GM12864 (cell line): ENCODE results near the gene METTL8.
A peak's percentile ranks its signal among the peaks of the same experiment; 100 is the strongest.

Experiments
- DNase-seq: peaks from one replicate; pipeline ENCODE4 v3.0.0-alpha.2; 2011; ENCODE audit warnings: low read depth
- H3K4me3 ChIP-seq: 2 replicates; pipeline ENCODE4 v1.5.1; 2011; ENCODE audit warnings: mild to moderate bottlenecking, low read depth, low read length, control low read depth
- CTCF ChIP-seq: IDR thresholded peaks from 2 replicates; pipeline ENCODE4 v1.5.1; 2011; ENCODE audit warnings: low read depth, mild to moderate bottlenecking, moderate library complexity, low read length, control low read depth, inconsistent platforms; ENCODE audit errors: missing control alignments

The METTL8 gene

DNA sequence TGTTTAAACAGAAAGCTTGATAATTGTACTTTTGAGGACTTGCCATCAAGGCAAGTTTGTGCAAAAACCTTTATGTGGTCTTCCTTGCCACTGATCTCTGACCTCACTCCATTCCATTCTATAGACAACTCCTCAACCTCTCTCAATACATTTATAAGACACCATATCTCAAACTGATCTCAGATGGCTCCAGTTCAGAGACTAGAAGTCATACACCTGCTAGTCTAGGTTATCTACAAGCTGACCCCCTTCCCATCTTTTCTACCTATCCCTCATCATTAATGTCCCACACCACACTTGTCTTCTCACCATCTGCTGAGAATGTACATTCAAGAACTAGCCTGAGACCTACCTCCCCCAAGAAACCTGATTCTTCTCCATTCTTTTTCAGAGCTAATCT, 113.1 kb downstream of the METTL8 start:
- H3K4me3 ChIP-seq: peak overlapping the region; percentile 23; the same call in 1 of the 2 replicates

DNA sequence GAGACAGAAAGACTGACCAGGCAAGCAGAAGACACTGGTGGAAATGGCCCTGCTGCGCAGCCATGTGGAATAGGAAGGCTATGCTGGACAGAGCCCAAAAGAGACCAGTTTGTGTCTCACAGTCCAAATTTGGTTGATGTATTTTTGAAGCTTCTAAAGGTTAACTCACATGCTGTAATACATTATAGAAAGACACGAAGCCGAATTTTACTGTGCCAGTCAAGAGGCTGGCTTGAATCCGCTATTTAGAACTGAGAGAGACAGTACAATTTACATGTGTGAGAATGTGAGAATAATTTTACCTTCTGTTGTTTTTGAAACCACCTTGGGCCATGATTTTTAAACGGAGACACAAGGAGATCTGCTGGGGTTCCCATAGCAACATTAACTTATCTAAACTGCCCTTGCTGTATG, 113.6 kb downstream of the METTL8 start:
- TF ChIP-seq CTCF: no peak
- peak overlapping the region; percentile 14; the same call in 1 of the 2 replicates for H3K4me3 ChIP-seq
- peak; percentile 77 for DNase-seq

More for the DNA sequence above, 113.1 kb downstream of the METTL8 start:
- DNase-seq: no peak
- no peak for TF ChIP-seq CTCF

- no peak for TF ChIP-seq CTCF
- DNase-seq: peak; percentile 93
- no peak overlapping the region; the same call in 1 of the 2 replicates for H3K4me3 ChIP-seq
Measured at GRCh38 chr2:171319164-171319810, 114.5 kb downstream of the METTL8 start.

DNA sequence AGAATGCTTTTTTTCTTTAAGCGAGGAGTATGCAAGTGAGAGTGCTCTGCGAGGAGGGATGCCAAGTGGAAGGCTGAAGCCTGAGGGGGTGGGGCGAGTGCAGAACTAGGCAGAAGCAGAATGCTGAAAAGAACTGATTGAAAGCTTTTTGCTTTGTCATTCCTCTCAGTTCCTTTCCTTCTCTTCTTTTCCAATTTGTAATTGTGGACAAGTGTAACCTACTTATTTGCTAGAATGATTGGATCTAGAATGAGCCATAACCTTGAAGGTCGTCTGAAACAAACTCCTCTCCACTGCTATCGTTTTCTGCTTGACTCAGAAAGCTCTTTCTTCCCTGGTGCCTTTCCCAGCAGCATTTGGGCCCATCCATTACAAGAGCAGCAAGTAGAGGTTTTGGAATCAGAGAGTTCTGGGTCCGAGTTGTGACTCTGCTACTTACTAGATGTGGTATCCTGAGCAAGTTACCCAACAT, 115.3 kb downstream of the METTL8 start:
- DNase-seq: no peak
- TF ChIP-seq CTCF: no peak
- peak overlapping the region; percentile 37 for H3K4me3 ChIP-seq

GRCh38 chr2:171317492-171318125, 116.2 kb downstream of the METTL8 start:
- TF ChIP-seq CTCF: no peak
- no peak overlapping the region for H3K4me3 ChIP-seq
- peak; percentile 74 for DNase-seq

DNA sequence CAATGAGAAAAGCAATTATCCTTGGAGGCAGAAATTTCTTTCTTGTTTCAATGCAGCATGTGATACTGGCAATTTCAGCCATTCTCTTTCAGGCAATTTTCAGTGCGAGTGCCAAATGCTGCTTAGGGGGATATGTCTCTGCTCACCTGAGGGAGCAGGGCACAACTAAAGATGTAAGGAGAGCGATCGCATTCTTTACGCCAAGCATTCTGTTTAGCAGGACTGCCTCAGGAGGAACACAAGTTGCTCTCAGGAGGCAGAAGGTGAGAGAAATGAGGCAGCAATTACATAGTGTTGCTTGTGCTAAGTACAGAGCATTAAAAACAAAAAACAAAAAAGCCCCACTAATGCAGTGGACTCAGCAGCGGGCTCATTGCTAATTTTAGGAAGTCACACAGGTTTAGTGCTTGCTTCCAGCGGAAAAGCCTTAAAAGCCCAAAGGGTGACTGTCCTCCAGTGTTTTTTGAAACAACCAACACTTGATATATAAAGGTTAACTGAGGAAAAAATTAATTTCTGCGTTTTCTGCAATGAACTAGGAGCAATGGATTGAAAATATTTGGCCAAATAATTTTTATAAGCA, 116.9 kb downstream of the METTL8 start:
- no peak overlapping the region for H3K4me3 ChIP-seq
- DNase-seq: no peak
- no peak for TF ChIP-seq CTCF
